ENCODE measurements around the gene GALNT2. TPM values are rescaled to one million over a fixed set of nuclear protein-coding genes. Genes with fewer than 3 reads are reported as not detected.

GALNT2 gene
- total RNA-seq, 1 experiment from 2014 or later: 141 TPM

DNA sequence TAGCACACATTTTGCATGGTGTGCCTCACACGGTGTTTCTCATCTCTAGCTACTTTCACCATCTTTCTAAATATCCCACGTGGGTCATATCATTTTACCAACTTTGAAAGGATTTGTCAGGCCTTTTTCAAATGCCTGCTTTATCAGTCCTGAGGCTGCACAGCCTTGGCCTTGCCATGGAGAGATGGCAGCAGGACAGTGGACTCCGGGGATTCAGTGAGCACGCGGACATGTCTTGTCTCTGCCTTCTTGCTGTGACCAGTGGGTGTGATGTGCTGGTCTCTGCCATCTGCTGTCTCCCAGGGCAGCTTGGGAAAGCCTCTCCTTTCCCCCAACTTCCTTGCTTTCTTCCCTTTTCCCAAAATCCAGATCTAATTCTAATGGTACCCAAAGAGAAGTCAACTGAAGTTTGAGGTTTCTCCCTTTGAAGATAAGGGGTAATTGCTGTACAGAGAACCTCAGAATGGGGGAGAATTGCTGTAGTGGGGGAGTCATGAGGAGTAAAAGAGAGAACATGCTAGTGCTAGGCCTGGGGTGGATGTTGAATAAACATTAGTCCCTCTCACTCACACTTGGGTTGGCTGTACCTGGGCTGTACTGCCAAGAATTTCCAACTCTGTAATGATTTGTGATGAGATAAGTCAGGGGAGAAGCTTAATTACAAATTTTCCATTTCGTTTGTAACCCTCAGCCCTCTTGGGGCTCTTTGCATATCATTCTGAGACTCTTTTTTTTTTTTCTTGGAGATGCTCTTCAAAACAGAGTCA is 99.5 kb downstream of the GALNT2 start:
- CTCF ChIA-PET: interaction anchor here (0.6 to 1.1 kb wide), 4 partner anchors 8 to 363 kb away, joined by 3 to 17 read pairs (median 4); no protein-coding TSS in a partner anchor
- no TSS peak for BruUV-seq (replicated peaks)
- H3K27ac Mint-ChIP-seq (ENCODE audit: unreplicated experiment): no peak overlapping the region
- no peaks in the 10 kb centered on the region for H3K27me3 Mint-ChIP-seq (ENCODE audit: unreplicated experiment)
- no peak overlapping the region for H3K4me3 Mint-ChIP-seq (ENCODE audit: low read depth, unreplicated experiment)
- intact Hi-C loops (cut with micrococcal nuclease; ENCODE audit: unreplicated experiment): loop anchor here (1.0 to 5.0 kb wide), 7 partner anchors 61 to 506 kb away; partner anchors contain the start of gene GALNT2
- DNase-seq: no peak
- H3K36me3 Mint-ChIP-seq (ENCODE audit: insufficient read depth, unreplicated experiment): no peaks in the 10 kb centered on the region
- no peaks in the 10 kb centered on the region for H3K9me3 Mint-ChIP-seq (ENCODE audit: low read depth, unreplicated experiment)
- H3K4me1 Mint-ChIP-seq (ENCODE audit: low read depth, unreplicated experiment): peaks cover 35% of the 10 kb centered on the region
- TF ChIP-seq, protein P1, sequence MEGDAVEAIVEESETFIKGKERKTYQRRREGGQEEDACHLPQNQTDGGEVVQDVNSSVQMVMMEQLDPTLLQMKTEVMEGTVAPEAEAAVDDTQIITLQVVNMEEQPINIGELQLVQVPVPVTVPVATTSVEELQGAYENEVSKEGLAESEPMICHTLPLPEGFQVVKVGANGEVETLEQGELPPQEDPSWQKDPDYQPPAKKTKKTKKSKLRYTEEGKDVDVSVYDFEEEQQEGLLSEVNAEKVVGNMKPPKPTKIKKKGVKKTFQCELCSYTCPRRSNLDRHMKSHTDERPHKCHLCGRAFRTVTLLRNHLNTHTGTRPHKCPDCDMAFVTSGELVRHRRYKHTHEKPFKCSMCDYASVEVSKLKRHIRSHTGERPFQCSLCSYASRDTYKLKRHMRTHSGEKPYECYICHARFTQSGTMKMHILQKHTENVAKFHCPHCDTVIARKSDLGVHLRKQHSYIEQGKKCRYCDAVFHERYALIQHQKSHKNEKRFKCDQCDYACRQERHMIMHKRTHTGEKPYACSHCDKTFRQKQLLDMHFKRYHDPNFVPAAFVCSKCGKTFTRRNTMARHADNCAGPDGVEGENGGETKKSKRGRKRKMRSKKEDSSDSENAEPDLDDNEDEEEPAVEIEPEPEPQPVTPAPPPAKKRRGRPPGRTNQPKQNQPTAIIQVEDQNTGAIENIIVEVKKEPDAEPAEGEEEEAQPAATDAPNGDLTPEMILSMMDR (IDR thresholded peaks at IDR 0.05; ENCODE audit: unreplicated experiment): no peak

DNA sequence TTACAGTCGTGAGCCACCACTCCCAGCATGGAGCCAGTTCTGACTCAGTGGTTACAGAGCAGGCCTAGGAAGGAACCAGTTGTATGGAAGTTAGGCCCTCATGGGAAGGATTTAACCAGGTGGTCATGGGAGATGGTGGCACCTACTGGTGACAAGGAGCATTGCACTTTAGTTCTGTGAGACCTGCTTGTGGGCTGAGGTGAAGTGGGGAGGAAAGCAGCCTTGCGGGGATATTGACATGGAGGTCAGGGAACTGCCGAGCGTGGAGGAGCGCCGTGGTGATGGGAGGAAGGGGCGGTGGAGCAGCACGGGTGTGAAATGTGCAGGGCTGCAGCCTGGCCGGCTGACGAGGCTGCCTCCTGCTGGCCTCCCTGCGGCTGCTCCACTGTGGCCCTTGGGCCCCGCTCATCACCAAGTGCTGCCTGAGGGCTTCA is 100.4 kb downstream of the GALNT2 start:
- Mint-ChIP-seq H3K4me3 (ENCODE audit: low read depth, unreplicated experiment) (no peak overlapping the region), H3K27me3 (ENCODE audit: unreplicated experiment) (no peaks in the 10 kb centered on the region), H3K4me1 (ENCODE audit: low read depth, unreplicated experiment) (peaks cover 35% of the 10 kb centered on the region), H3K9me3 (ENCODE audit: low read depth, unreplicated experiment) (no peaks in the 10 kb centered on the region), H3K36me3 (ENCODE audit: insufficient read depth, unreplicated experiment) (no peaks in the 10 kb centered on the region), H3K27ac (ENCODE audit: unreplicated experiment) (peak overlapping the region; percentile 1)
- TF ChIP-seq, protein P1 (IDR thresholded peaks at IDR 0.05; ENCODE audit: unreplicated experiment): peak; percentile 88
- peak; percentile 57 for DNase-seq
- CTCF ChIA-PET: interaction anchor here (0.7 to 1.1 kb wide), 2 partner anchors 9 to 364 kb away, joined by 3 to 4 read pairs; no protein-coding TSS in a partner anchor
- BruUV-seq (replicated peaks): no TSS peak
- intact Hi-C loops (cut with micrococcal nuclease; ENCODE audit: unreplicated experiment): loop anchor here (1.0 to 5.0 kb wide), 7 partner anchors 62 to 507 kb away; partner anchors contain the start of gene GALNT2

DNA sequence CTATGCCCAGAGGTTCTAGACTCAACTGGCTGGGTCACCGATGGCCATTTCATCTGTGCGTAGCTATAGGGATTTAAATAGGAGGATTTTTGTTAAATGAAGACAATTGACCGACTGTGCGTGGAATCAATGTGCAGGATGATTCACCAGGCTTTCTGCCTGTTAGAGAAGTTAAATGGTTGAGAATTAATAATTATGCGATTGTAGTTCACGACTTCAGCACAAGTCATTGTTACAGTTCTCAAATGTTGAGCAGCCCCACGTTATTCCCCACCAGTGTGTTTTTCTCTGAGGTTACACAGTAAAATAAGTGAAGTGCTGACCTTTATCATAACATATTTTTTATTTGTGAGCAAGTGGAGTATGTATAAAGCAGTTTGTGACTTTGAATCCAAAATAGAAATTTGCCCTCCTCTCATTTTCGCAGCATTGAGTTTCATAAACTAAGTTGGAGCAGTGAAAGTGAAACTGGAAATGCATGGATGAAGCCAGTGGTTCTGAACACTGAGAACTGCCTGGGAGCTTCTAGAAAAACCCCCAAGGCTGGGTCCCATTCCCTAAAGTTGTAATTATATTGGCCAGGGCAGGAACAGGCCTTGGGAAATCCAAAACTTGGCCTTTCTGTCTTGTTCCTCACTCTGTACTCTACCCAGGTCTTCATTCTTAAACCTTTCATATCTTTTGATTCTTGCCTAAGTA is 102.6 kb downstream of the GALNT2 start:
- CTCF ChIA-PET: interaction anchor here (0.5 to 1.0 kb wide), 5 partner anchors 35 to 508 kb away, joined by 3 to 8 read pairs (median 4); no protein-coding TSS in a partner anchor
- DNase-seq: peak; percentile 28
- Mint-ChIP-seq H3K36me3 (ENCODE audit: insufficient read depth, unreplicated experiment) (no peaks in the 10 kb centered on the region), H3K9me3 (ENCODE audit: low read depth, unreplicated experiment) (no peaks in the 10 kb centered on the region), H3K4me3 (ENCODE audit: low read depth, unreplicated experiment) (peak overlapping the region; percentile 12), H3K4me1 (ENCODE audit: low read depth, unreplicated experiment) (peaks cover 40% of the 10 kb centered on the region), H3K27me3 (ENCODE audit: unreplicated experiment) (no peaks in the 10 kb centered on the region), H3K27ac (ENCODE audit: unreplicated experiment) (peak overlapping the region; percentile 7)
- intact Hi-C loops (cut with micrococcal nuclease; ENCODE audit: unreplicated experiment): loop anchor here (5.0 kb wide), 5 partner anchors 102 to 387 kb away; partner anchors contain the start of gene GALNT2
- BruUV-seq (replicated peaks): no TSS peak
- TF ChIP-seq, protein P1 (IDR thresholded peaks at IDR 0.05; ENCODE audit: unreplicated experiment): no peak

DNA sequence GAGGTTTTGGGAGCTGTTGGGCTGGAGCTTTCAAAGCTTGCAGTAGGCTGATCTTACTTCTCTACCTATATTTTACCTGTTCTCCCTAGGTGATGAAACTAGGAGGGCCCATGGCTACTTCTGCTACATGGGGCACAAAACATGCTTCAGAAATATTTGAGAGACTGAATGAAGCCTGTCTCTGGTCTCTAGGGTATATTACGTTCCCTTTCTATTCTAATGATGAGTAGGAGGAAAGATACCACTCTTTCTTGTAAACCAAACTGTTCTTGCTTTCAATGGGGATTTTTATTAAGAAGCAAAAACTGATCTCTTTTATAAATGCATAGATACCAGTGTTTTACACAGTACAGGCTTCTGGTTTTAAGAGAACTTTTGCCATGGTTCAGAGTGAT is 103.1 kb downstream of the GALNT2 start:
- Mint-ChIP-seq H3K36me3 (ENCODE audit: insufficient read depth, unreplicated experiment) (no peaks in the 10 kb centered on the region), H3K9me3 (ENCODE audit: low read depth, unreplicated experiment) (no peaks in the 10 kb centered on the region), H3K27me3 (ENCODE audit: unreplicated experiment) (no peaks in the 10 kb centered on the region), H3K27ac (ENCODE audit: unreplicated experiment) (peak overlapping the region; percentile 7), H3K4me3 (ENCODE audit: low read depth, unreplicated experiment) (peak overlapping the region; percentile 12), H3K4me1 (ENCODE audit: low read depth, unreplicated experiment) (peaks cover 46% of the 10 kb centered on the region)
- BruUV-seq (replicated peaks): TSS peak; percentile 71
- intact Hi-C loops (cut with micrococcal nuclease; ENCODE audit: unreplicated experiment): no loop called here
- CTCF ChIA-PET: interaction anchor here (0.6 to 1.0 kb wide), 3 partner anchors 35 to 508 kb away, joined by 3 to 8 read pairs (median 3); no protein-coding TSS in a partner anchor
- TF ChIP-seq, protein P1 (IDR thresholded peaks at IDR 0.05; ENCODE audit: unreplicated experiment): no peak
- DNase-seq: no peak

All from Calu3 (cell line).